ENCODE measurements around the gene CYP4B1. TPM values are rescaled to one million over a fixed set of nuclear protein-coding genes. Genes with fewer than 3 reads are reported as not detected.

Gene CYP4B1
- total RNA-seq, 1 experiment from 2014 or later: 3.5 TPM

DNA sequence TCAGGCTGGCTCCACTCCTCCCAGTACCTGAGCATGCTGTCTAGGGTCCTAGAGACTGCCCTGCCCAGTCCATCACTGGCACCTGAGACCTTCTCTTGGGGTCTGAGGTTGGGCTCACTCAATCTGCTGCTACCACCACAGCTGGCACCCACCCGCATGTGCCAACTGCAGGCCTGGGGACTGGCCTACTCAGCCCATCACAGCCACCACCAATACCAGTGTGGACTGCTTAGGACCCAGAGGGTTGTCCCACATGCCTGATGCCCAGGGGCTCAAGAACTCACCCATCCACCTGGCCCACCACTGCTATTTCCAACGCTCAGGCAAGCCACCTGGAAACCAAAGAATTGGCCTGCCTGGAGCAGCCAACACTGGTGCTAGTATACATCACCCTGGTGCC, 63.5 kb downstream of the CYP4B1 start:
- no peaks in the 10 kb centered on the region for H3K79me2 ChIP-seq (ENCODE audit: low read depth)
- ChIA-PET CTCF (no interaction called here), POLR2A (ENCODE audit: unreplicated experiment) (no interaction called here)
- H3K27me3 ChIP-seq (ENCODE audit: insufficient read depth, low read depth): no peaks in the 10 kb centered on the region
- no peak overlapping the region for H3K4me2 ChIP-seq
- peaks cover 5% of the 10 kb centered on the region for H3K4me1 ChIP-seq (replicated peaks; ENCODE audit: insufficient read depth)
- no peaks in the 10 kb centered on the region for H4K20me1 ChIP-seq (ENCODE audit: insufficient read depth)
- no peak overlapping the region for H3K4me3 ChIP-seq
- DNase-seq: no peak
- intact Hi-C loops (cut with micrococcal nuclease; ENCODE audit: unreplicated experiment): loop anchor here (5.0 to 10.0 kb wide), 3 partner anchors 60 to 238 kb away; no protein-coding TSS in a partner anchor
- no peaks in the 10 kb centered on the region for H3K9me2 ChIP-seq (ENCODE audit: insufficient read depth)
- no peaks in the 10 kb centered on the region for H3K36me3 ChIP-seq (ENCODE audit: low read depth)
- H3K27ac ChIP-seq: no peak overlapping the region
- no peaks in the 10 kb centered on the region for H3K9me3 ChIP-seq (ENCODE audit: insufficient read depth, low read depth)
- H2AFZ ChIP-seq: no peak overlapping the region
- no peaks in the 10 kb centered on the region for H3F3A ChIP-seq (ENCODE audit: insufficient read depth, low read depth)
- no TSS peak for BruUV-seq (replicated peaks)
- TF ChIP-seq, protein P1, sequence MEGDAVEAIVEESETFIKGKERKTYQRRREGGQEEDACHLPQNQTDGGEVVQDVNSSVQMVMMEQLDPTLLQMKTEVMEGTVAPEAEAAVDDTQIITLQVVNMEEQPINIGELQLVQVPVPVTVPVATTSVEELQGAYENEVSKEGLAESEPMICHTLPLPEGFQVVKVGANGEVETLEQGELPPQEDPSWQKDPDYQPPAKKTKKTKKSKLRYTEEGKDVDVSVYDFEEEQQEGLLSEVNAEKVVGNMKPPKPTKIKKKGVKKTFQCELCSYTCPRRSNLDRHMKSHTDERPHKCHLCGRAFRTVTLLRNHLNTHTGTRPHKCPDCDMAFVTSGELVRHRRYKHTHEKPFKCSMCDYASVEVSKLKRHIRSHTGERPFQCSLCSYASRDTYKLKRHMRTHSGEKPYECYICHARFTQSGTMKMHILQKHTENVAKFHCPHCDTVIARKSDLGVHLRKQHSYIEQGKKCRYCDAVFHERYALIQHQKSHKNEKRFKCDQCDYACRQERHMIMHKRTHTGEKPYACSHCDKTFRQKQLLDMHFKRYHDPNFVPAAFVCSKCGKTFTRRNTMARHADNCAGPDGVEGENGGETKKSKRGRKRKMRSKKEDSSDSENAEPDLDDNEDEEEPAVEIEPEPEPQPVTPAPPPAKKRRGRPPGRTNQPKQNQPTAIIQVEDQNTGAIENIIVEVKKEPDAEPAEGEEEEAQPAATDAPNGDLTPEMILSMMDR (conservative IDR thresholded peaks at IDR 0.05): no peak
- no peak for TF ChIP-seq EZH2 (IDR thresholded peaks at IDR 0.05; ENCODE audit: low read depth)

Other genes starting within 250 kb of the CYP4B1 start
- not detected in 2 replicates for gene KNCN, start 247.4 kb upstream of the CYP4B1 start, total RNA-seq (2021)
- gene MKNK1, start 194.8 kb upstream of the CYP4B1 start, total RNA-seq (2021): 103 and 112 TPM in 2 replicates
- gene MOB3C, start 182.2 kb upstream of the CYP4B1 start, total RNA-seq (2021): 33.9 and 35.2 TPM in 2 replicates
- gene ATPAF1, start 130.7 kb upstream of the CYP4B1 start, total RNA-seq (2021): 47.0 and 50.3 TPM in 2 replicates
- gene TEX38, start 127.2 kb upstream of the CYP4B1 start, total RNA-seq (2021): 0.45 TPM in 1 of 2 replicates, not detected in the other
- gene EFCAB14, start 79.9 kb upstream of the CYP4B1 start, total RNA-seq (2021): 71.1 and 95.4 TPM in 2 replicates
- not detected in 2 replicates for gene CYP4A11, start 142.4 kb downstream of the CYP4B1 start, total RNA-seq (2021)
- gene CYP4X1, start 224.6 kb downstream of the CYP4B1 start, total RNA-seq (2021): not detected in 2 replicates

Data from PC-9 (cell line).